ENCODE results near the gene ERCC1. TPM values are rescaled to one million over a fixed set of nuclear protein-coding genes. Genes with fewer than 3 reads are reported as not detected.

Gene ERCC1
- total and polyA plus RNA-seq, 2 of the 13 experiments (the other 11 are each of a cell fraction or from before 2014, with no cell fraction given): 40.0 to 66.4 TPM

DNA sequence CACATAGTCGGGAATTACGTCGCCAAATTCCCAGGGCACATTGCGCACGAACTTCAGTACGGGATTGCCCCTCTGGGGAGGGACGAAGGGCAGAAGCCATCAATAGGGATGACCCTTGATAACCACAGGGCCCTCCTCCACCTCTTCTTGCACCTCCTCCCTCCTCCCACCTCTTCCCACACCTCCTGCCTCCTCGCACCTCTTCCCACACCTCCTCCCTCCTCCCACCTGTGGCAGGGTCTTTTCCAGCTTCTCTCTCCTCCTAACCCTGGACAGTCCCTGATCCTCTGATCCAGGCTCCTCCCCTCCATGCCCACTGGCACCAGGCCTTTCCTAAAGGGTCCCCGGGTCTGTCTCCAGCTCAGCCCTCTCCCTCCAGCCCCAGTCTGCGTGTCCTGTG, 3.4 kb downstream of the ERCC1 start:
- H2AFZ ChIP-seq (ENCODE audit: low read length): no peak overlapping the region
- no peak overlapping the region for H3K27ac ChIP-seq (ENCODE audit: extremely low read length, insufficient read depth, low read length)
- ATAC-seq (no peak), DNase-seq (ENCODE audit: low spot score) (no peak), FAIRE-seq (no peak)
- peaks cover 22% of the 10 kb centered on the region for H3K4me1 ChIP-seq (ENCODE audit: insufficient read depth, low read length)
- POLR2A ChIA-PET: no interaction called here
- in situ Hi-C loops (cut with HindIII; ENCODE audit: extremely low pct_ligation_motif_present, low pct_unique_long_range_greater_than_20kb): loop anchor here (10.0 kb wide), 1 partner anchor 54 kb away; no protein-coding TSS in a partner anchor
- H3K4me3 ChIP-seq (replicated peaks in 1 of 3; ENCODE audit: insufficient read depth in 1 of 3, low read depth in 2 of 3, low read length in 3 of 3): no peak overlapping the region
- peaks cover 2 to 17% of the 10 kb centered on the region in 2 experiments; a peak in 2 of 5 replicates for H3K36me3 ChIP-seq (replicated peaks in 1 of 2; ENCODE audit: control insufficient read depth in 1 of 2, insufficient read depth in 2 of 2, low read length in 2 of 2)
- H3K4me2 ChIP-seq (ENCODE audit: low read depth, low read length): no peak overlapping the region
- BruUV-seq (replicated peaks): no TSS peak
- no peaks in the 10 kb centered on the region; a peak in 1 of 5 replicates for H3K27me3 ChIP-seq (ENCODE audit: control insufficient read depth in 1 of 2, insufficient read depth in 2 of 2, low read length in 2 of 2)
- H3K9me3 ChIP-seq (ENCODE audit: low read length): no peaks in the 10 kb centered on the region
- peaks cover 9% of the 10 kb centered on the region for H3K79me2 ChIP-seq (ENCODE audit: insufficient read depth, low read length)
- TF ChIP-seq, protein P1, sequence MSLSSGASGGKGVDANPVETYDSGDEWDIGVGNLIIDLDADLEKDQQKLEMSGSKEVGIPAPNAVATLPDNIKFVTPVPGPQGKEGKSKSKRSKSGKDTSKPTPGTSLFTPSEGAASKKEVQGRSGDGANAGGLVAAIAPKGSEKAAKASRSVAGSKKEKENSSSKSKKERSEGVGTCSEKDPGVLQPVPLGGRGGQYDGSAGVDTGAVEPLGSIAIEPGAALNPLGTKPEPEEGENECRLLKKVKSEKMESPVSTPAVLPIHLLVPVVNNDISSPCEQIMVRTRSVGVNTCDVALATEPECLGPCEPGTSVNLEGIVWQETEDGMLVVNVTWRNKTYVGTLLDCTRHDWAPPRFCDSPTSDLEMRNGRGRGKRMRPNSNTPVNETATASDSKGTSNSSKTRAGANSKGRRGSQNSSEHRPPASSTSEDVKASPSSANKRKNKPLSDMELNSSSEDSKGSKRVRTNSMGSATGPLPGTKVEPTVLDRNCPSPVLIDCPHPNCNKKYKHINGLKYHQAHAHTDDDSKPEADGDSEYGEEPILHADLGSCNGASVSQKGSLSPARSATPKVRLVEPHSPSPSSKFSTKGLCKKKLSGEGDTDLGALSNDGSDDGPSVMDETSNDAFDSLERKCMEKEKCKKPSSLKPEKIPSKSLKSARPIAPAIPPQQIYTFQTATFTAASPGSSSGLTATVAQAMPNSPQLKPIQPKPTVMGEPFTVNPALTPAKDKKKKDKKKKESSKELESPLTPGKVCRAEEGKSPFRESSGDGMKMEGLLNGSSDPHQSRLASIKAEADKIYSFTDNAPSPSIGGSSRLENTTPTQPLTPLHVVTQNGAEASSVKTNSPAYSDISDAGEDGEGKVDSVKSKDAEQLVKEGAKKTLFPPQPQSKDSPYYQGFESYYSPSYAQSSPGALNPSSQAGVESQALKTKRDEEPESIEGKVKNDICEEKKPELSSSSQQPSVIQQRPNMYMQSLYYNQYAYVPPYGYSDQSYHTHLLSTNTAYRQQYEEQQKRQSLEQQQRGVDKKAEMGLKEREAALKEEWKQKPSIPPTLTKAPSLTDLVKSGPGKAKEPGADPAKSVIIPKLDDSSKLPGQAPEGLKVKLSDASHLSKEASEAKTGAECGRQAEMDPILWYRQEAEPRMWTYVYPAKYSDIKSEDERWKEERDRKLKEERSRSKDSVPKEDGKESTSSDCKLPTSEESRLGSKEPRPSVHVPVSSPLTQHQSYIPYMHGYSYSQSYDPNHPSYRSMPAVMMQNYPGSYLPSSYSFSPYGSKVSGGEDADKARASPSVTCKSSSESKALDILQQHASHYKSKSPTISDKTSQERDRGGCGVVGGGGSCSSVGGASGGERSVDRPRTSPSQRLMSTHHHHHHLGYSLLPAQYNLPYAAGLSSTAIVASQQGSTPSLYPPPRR (CRISPR knock-in tag; IDR thresholded peaks at IDR 0.05; ENCODE audit: borderline replicate concordance): no peak
- TF ChIP-seq ZNF263 (CRISPR knock-in tag; IDR thresholded peaks at IDR 0.05) (0 out of 2 replicates have a peak, but pooled peaks have one; percentile 36), KDM6A (CRISPR knock-in tag; IDR thresholded peaks at IDR 0.05; ENCODE audit: low read depth) (no peak)
- TF ChIP-seq, protein P2, sequence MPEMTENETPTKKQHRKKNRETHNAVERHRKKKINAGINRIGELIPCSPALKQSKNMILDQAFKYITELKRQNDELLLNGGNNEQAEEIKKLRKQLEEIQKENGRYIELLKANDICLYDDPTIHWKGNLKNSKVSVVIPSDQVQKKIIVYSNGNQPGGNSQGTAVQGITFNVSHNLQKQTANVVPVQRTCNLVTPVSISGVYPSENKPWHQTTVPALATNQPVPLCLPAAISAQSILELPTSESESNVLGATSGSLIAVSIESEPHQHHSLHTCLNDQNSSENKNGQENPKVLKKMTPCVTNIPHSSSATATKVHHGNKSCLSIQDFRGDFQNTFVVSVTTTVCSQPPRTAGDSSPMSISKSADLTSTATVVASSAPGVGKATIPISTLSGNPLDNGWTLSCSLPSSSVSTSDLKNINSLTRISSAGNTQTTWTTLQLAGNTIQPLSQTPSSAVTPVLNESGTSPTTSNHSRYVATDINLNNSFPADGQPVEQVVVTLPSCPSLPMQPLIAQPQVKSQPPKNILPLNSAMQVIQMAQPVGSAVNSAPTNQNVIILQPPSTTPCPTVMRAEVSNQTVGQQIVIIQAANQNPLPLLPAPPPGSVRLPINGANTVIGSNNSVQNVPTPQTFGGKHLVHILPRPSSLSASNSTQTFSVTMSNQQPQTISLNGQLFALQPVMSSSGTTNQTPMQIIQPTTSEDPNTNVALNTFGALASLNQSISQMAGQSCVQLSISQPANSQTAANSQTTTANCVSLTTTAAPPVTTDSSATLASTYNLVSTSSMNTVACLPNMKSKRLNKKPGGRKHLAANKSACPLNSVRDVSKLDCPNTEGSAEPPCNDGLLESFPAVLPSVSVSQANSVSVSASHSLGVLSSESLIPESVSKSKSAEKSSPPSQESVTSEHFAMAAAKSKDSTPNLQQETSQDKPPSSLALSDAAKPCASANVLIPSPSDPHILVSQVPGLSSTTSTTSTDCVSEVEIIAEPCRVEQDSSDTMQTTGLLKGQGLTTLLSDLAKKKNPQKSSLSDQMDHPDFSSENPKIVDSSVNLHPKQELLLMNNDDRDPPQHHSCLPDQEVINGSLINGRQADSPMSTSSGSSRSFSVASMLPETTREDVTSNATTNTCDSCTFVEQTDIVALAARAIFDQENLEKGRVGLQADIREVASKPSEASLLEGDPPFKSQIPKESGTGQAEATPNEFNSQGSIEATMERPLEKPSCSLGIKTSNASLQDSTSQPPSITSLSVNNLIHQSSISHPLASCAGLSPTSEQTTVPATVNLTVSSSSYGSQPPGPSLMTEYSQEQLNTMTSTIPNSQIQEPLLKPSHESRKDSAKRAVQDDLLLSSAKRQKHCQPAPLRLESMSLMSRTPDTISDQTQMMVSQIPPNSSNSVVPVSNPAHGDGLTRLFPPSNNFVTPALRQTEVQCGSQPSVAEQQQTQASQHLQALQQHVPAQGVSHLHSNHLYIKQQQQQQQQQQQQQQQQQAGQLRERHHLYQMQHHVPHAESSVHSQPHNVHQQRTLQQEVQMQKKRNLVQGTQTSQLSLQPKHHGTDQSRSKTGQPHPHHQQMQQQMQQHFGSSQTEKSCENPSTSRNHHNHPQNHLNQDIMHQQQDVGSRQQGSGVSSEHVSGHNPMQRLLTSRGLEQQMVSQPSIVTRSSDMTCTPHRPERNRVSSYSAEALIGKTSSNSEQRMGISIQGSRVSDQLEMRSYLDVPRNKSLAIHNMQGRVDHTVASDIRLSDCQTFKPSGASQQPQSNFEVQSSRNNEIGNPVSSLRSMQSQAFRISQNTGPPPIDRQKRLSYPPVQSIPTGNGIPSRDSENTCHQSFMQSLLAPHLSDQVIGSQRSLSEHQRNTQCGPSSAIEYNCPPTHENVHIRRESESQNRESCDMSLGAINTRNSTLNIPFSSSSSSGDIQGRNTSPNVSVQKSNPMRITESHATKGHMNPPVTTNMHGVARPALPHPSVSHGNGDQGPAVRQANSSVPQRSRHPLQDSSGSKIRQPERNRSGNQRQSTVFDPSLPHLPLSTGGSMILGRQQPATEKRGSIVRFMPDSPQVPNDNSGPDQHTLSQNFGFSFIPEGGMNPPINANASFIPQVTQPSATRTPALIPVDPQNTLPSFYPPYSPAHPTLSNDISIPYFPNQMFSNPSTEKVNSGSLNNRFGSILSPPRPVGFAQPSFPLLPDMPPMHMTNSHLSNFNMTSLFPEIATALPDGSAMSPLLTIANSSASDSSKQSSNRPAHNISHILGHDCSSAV (CRISPR knock-in tag; IDR thresholded peaks at IDR 0.05; ENCODE audit: borderline replicate concordance): no peak
- intact Hi-C loops (cut with micrococcal nuclease; ENCODE audit: unreplicated experiment): no loop called here
- WGBS (ENCODE audit: low lambda C conversion rate): over 99% methylated on average over 8 of the region's 10 CpGs
- CTCF ChIA-PET (ENCODE audit: low intra/inter-chr PET ratio, low total read pairs): no interaction called here
- H4K20me1 ChIP-seq (ENCODE audit: insufficient read depth, low read length): no peaks in the 10 kb centered on the region
- H3K9ac ChIP-seq (ENCODE audit: insufficient read depth, low read depth, low read length): no peak overlapping the region
